GM12864 (cell line): ENCODE results near the gene SNUPN.
A peak's percentile ranks its signal among the peaks of the same experiment; 100 is the strongest.

Experiments
- DNase-seq: peaks from one replicate; pipeline ENCODE4 v3.0.0-alpha.2; 2011; ENCODE audit warnings: low read depth
- H3K4me3 ChIP-seq: 2 replicates; pipeline ENCODE4 v1.5.1; 2011; ENCODE audit warnings: mild to moderate bottlenecking, low read depth, low read length, control low read depth
- CTCF ChIP-seq: IDR thresholded peaks from 2 replicates; pipeline ENCODE4 v1.5.1; 2011; ENCODE audit warnings: low read depth, mild to moderate bottlenecking, moderate library complexity, low read length, control low read depth, inconsistent platforms; ENCODE audit errors: missing control alignments

SNUPN gene

DNA sequence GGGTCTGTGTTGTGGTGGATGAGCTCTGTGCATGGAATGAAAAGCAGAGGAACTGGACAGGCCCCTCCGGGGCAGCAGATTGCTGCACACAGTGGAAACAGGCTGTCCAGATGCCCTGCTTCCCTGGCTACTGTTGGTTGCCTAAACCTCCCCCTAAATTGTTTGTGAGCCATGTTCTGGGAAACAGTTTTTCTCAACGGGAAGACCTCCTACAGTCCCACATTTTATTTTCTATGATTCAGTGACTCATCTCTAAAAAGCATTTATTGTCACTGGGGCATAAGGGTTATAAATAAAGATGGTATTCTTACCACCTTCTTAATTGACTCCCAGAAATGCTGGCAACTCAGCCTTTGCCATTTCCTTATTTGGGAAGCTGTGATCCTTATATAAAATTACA, 26.1 kb downstream of the SNUPN start:
- no peak for TF ChIP-seq CTCF
- DNase-seq, result no peak

GRCh38 chr15:75598361-75598760, 27.2 kb downstream of the SNUPN start:
- TF ChIP-seq CTCF, result no peak
- no peak for DNase-seq
- no peak overlapping the region for H3K4me3 ChIP-seq

More for the DNA sequence above, 26.1 kb downstream of the SNUPN start:
- H3K4me3 ChIP-seq, result no peak overlapping the region

- H3K4me3 ChIP-seq, result no peak overlapping the region
- no peak for DNase-seq
- peak; percentile 56 for TF ChIP-seq CTCF
Measured at GRCh38 chr15:75597667-75598341, 27.7 kb downstream of the SNUPN start.

GRCh38 chr15:75596703-75597345, 28.7 kb downstream of the SNUPN start:
- TF ChIP-seq CTCF, result no peak
- H3K4me3 ChIP-seq, result no peak overlapping the region
- DNase-seq, result no peak

DNA sequence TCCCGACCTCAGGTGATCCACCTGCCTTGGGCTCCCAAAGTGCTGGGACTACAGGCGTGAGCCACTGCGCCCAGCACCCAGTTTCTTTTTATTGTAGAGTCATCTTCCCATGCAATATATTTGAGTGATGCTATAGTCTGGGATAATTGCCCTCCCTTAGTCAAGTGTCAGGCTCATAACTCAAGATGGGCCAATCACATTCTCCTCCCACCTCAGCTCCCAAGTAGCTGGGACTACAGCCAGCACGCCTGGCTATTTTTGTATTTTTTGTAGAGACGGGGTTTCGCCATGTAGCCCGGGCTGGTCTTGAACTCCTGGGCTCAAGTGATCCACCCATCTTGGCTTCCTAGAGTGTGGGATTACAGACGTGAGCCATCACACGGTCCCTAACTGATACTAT, 31.2 kb downstream of the SNUPN start:
- no peak for TF ChIP-seq CTCF
- no peak for DNase-seq
- H3K4me3 ChIP-seq, result no peak overlapping the region

GRCh38 chr15:75591655-75592364, 33.7 kb downstream of the SNUPN start:
- H3K4me3 ChIP-seq, result no peak overlapping the region
- no peak for DNase-seq
- no peak for TF ChIP-seq CTCF
